GM18526 (cell line): Measurements from ENCODE around the gene MBL2.

Source experiments
- POLR2A ChIP-seq: IDR thresholded peaks from 3 replicates; pipeline ENCODE4 v1.6.1; 2011; ENCODE audit not compliant: insufficient read length; ENCODE audit errors: extremely low read depth

Gene MBL2

GRCh38 chr10:52772623-52773022 is at the start of gene MBL2:
Gene MBL2, minus strand, starts transcription at chr10:52772784. Its CDS starts 1,149 bp downstream, at chr10:52771635.
- no peak for TF ChIP-seq POLR2A

GRCh38 chr10:52820309-52820708 is 47.7 kb upstream of the MBL2 start:
- no peak for TF ChIP-seq POLR2A

GRCh38 chr10:52818019-52818418 is 45.4 kb upstream of the MBL2 start:
- no peak for TF ChIP-seq POLR2A

GRCh38 chr10:52814506-52814905 is 41.9 kb upstream of the MBL2 start:
- no peak for TF ChIP-seq POLR2A

- no peak for TF ChIP-seq POLR2A
Measured at GRCh38 chr10:52811776-52812175, 39.2 kb upstream of the MBL2 start.

GRCh38 chr10:52810761-52811160 is 38.2 kb upstream of the MBL2 start:
- TF ChIP-seq POLR2A, result no peak

- no peak for TF ChIP-seq POLR2A
Measured at GRCh38 chr10:52807803-52808202, 35.2 kb upstream of the MBL2 start.

GRCh38 chr10:52805414-52806285 is 33.1 kb upstream of the MBL2 start:
- no peak for TF ChIP-seq POLR2A

GRCh38 chr10:52801947-52802346 is 29.4 kb upstream of the MBL2 start:
- no peak for TF ChIP-seq POLR2A

GRCh38 chr10:52786098-52786497 is 13.5 kb upstream of the MBL2 start:
- no peak for TF ChIP-seq POLR2A

- no peak for TF ChIP-seq POLR2A
Measured at GRCh38 chr10:52785418-52785817, 12.8 kb upstream of the MBL2 start.

GRCh38 chr10:52783726-52784125 is 11.1 kb upstream of the MBL2 start:
- TF ChIP-seq POLR2A, result no peak

- no peak for TF ChIP-seq POLR2A
Measured at GRCh38 chr10:52782554-52782953, 10.0 kb upstream of the MBL2 start.

GRCh38 chr10:52780391-52781155 is 8.0 kb upstream of the MBL2 start:
- TF ChIP-seq POLR2A, result no peak

GRCh38 chr10:52779541-52780390 is 7.2 kb upstream of the MBL2 start:
- TF ChIP-seq POLR2A, result no peak

GRCh38 chr10:52778511-52779392 is 6.2 kb upstream of the MBL2 start:
- no peak for TF ChIP-seq POLR2A
